ENCODE data around the gene CDH4. TPM values are rescaled to one million over a fixed set of nuclear protein-coding genes. Genes with fewer than 3 reads are reported as not detected.

Gene CDH4
- total and polyA plus RNA-seq, 2 of the 8 experiments (the other 6 are each of a cell fraction or from before 2014, with no cell fraction given) = 4.3 to 7.9 TPM

DNA sequence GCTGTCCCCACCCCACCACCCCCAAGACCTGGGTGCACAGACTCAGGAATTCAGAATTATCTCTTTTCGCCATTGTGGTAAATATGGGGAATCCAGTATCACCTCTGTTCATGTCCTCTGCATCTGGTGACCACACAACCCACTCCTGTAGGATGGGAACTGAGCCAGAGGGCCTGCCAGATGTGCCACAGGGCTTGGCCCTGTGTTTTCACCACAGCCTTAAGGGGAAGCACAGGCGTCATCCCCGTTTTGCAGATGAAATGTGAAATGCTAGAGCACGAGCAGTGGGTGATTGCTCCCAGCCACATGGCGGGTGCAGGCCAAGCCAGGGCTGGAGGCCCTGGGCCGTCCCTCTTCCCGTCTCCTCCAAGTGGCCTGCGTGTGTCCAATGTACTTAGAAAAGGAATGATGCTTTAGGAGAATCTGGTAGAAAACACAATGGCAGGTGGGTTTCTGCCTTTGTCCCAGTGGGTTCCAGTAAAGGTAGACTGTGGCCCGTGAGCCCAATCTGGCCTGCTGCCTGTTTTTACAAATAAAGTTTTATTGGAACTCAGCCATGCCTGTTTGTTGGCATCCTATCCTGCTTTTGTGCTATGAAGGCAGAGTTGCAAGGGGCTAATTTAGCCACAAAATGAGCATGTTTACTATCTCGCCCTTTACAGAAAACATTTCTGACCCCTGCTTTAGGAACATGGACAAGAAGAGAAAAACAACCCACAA is 309.2 kb downstream of the CDH4 start (continued):
- no peak for TF ChIP-seq JUND (IDR thresholded peaks at IDR 0.05; ENCODE audit: low read length)

Measured in H1 (cell line).